Thoracic aorta (tissue), 2 donors: Measurements from ENCODE around the gene ASB7. TPM values are rescaled to one million over a fixed set of nuclear protein-coding genes. Genes with fewer than 3 reads are reported as not detected.

Experiments used
- ATAC-seq: fragments of 150-250 bp; one replicate; pipeline ENCODE4 v1.8.0; 2017; ENCODE audit warnings: low read depth; ENCODE audit not compliant: insufficient number of reproducible peaks, low FRiP score
- DNase-seq: peaks from one replicate; pipeline ENCODE4 v3.0.0-alpha.2; 2020; ENCODE audit warnings: low spot score
- H3K27ac ChIP-seq, 2 donors: fragments of 200-600 bp; sonication (generic); 1 replicate in 1 of 2; 2 replicates in 1 of 2; pipeline ENCODE4 v1.5.1; 2016; ENCODE audit warnings: mild to moderate bottlenecking in 2 of 2, moderate library complexity in 2 of 2
- H3K27me3 ChIP-seq: fragments of 200-600 bp; sonication (generic); replicated peaks from 2 replicates; pipeline ENCODE4 v1.6.0; 2016; ENCODE audit warnings: mild to moderate bottlenecking; ENCODE audit not compliant: insufficient read depth
- H3K36me3 ChIP-seq: fragments of 200-600 bp; sonication (generic); one replicate; pipeline ENCODE4 v1.5.1; 2016
- H3K4me1 ChIP-seq, 2 donors: fragments of 200-600 bp; sonication (generic); 1 replicate in 1 of 2; 2 replicates in 1 of 2; pipeline versions ENCODE4 v1.5.1 to v1.6.0; 2016; ENCODE audit warnings: low read depth in 2 of 2, mild to moderate bottlenecking in 1 of 2; ENCODE audit not compliant: control insufficient read depth in 1 of 2
- H3K4me3 ChIP-seq: fragments of 200-600 bp; sonication (generic); 2 replicates; pipeline ENCODE4 v1.5.1; 2016; ENCODE audit warnings: mild to moderate bottlenecking
- H3K9me3 ChIP-seq: fragments of 200-600 bp; sonication (generic); 2 replicates; pipeline ENCODE4 v1.5.1; 2016
- CTCF ChIP-seq: fragments of 200-600 bp; sonication (generic); IDR thresholded peaks from one replicate; pipeline ENCODE4 v1.5.1; 2019; ENCODE audit warnings: antibody characterized with exemption
- total RNA-seq, 2 donors: library from RNA; depleted of rRNA; stranded (reverse); fragments of >200 nt; gene quantifications; one replicate each; pipeline versions ENCODE4 v1.1.0 to v1.2.3, GENCODE V29; 2016

Gene ASB7
- total RNA-seq, 2 donors from 2014 or later, result 6.0 to 12.8 TPM

GRCh38 chr15:100665570-100665969, 63.2 kb downstream of the ASB7 start:
- Histone ChIP-seq H3K4me1 (no peaks in the 10 kb centered on the region), H3K27ac (no peak overlapping the region), H3K4me3 (no peak overlapping the region), H3K27me3 (no peaks in the 10 kb centered on the region), H3K36me3 (no peaks in the 10 kb centered on the region), H3K9me3 (no peaks in the 10 kb centered on the region)
- ATAC-seq (no peak), DNase-seq (no peak)
- TF ChIP-seq CTCF, result no peak

GRCh38 chr15:100667405-100668347, 65.3 kb downstream of the ASB7 start:
- Histone ChIP-seq H3K36me3 (no peaks in the 10 kb centered on the region), H3K4me3 (no peak overlapping the region), H3K4me1 (no peaks in the 10 kb centered on the region), H3K27ac (no peak overlapping the region), H3K27me3 (no peaks in the 10 kb centered on the region), H3K9me3 (no peaks in the 10 kb centered on the region)
- ATAC-seq (no peak), DNase-seq (no peak)
- TF ChIP-seq CTCF, result no peak

- no peaks in the 10 kb centered on the region for H3K27me3 ChIP-seq
- no peak for DNase-seq
- H3K27ac ChIP-seq, result no peak overlapping the region
- ATAC-seq, result no peak
- TF ChIP-seq CTCF, result no peak
- H3K4me3 ChIP-seq, result no peak overlapping the region
- H3K4me1 ChIP-seq, result no peaks in the 10 kb centered on the region
- H3K9me3 ChIP-seq, result no peaks in the 10 kb centered on the region
- H3K36me3 ChIP-seq, result no peaks in the 10 kb centered on the region
Measured at GRCh38 chr15:100668348-100668745, 66.0 kb downstream of the ASB7 start.

- ATAC-seq (no peak), DNase-seq (no peak)
- no peak overlapping the region for H3K27ac ChIP-seq
- no peak for TF ChIP-seq CTCF
- H3K9me3 ChIP-seq, result no peaks in the 10 kb centered on the region
- H3K4me1 ChIP-seq, result no peaks in the 10 kb centered on the region
- no peaks in the 10 kb centered on the region for H3K36me3 ChIP-seq
- H3K27me3 ChIP-seq, result no peaks in the 10 kb centered on the region
- no peak overlapping the region for H3K4me3 ChIP-seq
Measured at GRCh38 chr15:100669260-100669659, 66.9 kb downstream of the ASB7 start.

DNA sequence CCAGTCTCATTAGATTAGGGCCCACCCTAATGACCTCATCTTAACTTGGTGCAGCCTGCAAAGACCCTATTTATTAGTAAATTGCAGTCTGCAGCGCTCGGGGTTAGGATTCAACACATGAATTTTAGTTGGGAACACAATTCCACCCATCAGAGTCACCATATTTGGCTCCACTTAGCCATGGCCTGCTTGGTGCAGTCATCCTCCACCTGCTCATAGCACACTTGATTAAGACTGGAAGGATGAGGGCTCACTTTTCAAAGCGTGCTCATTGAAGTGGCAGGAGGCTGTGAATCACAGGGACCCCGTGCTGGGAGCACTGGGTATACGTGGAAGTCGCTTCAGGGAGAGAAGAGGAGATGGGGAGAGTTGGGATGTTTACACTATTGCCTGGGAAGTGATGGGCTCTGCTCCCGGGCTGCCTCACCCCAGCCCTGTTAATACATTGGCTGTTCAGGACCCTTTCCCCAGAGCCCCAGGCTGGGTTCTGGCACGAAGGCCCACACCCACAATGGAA, 68.2 kb downstream of the ASB7 start:
- Histone ChIP-seq H3K4me1 (no peaks in the 10 kb centered on the region), H3K36me3 (no peaks in the 10 kb centered on the region), H3K9me3 (no peaks in the 10 kb centered on the region), H3K27me3 (no peaks in the 10 kb centered on the region), H3K4me3 (no peak overlapping the region), H3K27ac (no peak overlapping the region)
- DNase-seq (no peak), ATAC-seq (no peak)
- TF ChIP-seq CTCF, result no peak
